Type B pancreatic cell (in vitro differentiated cells): Measurements from ENCODE around the gene TCP11L1. TPM values are rescaled to one million over a fixed set of nuclear protein-coding genes. Genes with fewer than 3 reads are reported as not detected.
"Not testable (repeated sequence)": the region's sequence is repeated elsewhere in the genome, so short reads cannot be mapped to it uniquely, and the experiment has no call there.

Source experiments
- DNase-seq: peaks from one replicate; pipeline ENCODE4 v3.0.0; 2021; ENCODE audit warnings: mixed read lengths; ENCODE audit not compliant: unreplicated experiment; ENCODE audit errors: extremely low spot score
- H3K27ac Mint-ChIP-seq: 2 replicates; pipeline ENCODE4 v1.8.0; 2021; ENCODE audit warnings: mild to moderate bottlenecking, mixed read lengths
- H3K27me3 Mint-ChIP-seq: 2 replicates; pipeline ENCODE4 v1.8.0; 2021; ENCODE audit warnings: mixed read lengths
- H3K36me3 Mint-ChIP-seq: 2 replicates; pipeline ENCODE4 v1.8.0; 2021; ENCODE audit warnings: mixed read lengths
- H3K4me1 Mint-ChIP-seq: one replicate; pipeline ENCODE4 v1.8.0; 2021; ENCODE audit warnings: mixed read lengths; ENCODE audit not compliant: unreplicated experiment
- H3K4me3 Mint-ChIP-seq: 2 replicates; pipeline ENCODE4 v1.8.0; 2021; ENCODE audit warnings: mild to moderate bottlenecking, mixed read lengths
- H3K9me3 Mint-ChIP-seq: 2 replicates; pipeline ENCODE4 v1.8.0; 2021; ENCODE audit warnings: mixed read lengths
- total RNA-seq: library from RNA; stranded (reverse); gene quantifications from 2 replicates; pipeline ENCODE4 v1.2.1, GENCODE V29; 2021; ENCODE audit warnings: low replicate concordance
- TF ChIP-seq, protein P1 (sequence below): fragments of 200-600 bp; sonication (generic); conservative IDR thresholded peaks from 2 replicates; pipeline ENCODE4 v1.5.0; 2021; ENCODE audit warnings: antibody characterized with exemption, mild to moderate bottlenecking

TCP11L1 gene
- total RNA-seq, 1 donor from 2014 or later: 17.0 TPM

- TF ChIP-seq, protein P1, sequence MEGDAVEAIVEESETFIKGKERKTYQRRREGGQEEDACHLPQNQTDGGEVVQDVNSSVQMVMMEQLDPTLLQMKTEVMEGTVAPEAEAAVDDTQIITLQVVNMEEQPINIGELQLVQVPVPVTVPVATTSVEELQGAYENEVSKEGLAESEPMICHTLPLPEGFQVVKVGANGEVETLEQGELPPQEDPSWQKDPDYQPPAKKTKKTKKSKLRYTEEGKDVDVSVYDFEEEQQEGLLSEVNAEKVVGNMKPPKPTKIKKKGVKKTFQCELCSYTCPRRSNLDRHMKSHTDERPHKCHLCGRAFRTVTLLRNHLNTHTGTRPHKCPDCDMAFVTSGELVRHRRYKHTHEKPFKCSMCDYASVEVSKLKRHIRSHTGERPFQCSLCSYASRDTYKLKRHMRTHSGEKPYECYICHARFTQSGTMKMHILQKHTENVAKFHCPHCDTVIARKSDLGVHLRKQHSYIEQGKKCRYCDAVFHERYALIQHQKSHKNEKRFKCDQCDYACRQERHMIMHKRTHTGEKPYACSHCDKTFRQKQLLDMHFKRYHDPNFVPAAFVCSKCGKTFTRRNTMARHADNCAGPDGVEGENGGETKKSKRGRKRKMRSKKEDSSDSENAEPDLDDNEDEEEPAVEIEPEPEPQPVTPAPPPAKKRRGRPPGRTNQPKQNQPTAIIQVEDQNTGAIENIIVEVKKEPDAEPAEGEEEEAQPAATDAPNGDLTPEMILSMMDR: no peak
- no peaks in the 10 kb centered on the region for H3K9me3 Mint-ChIP-seq
- peaks cover 32% of the 10 kb centered on the region for H3K36me3 Mint-ChIP-seq
- no peak for DNase-seq
- H3K4me3 Mint-ChIP-seq: no peak overlapping the region
- no peaks in the 10 kb centered on the region for H3K27me3 Mint-ChIP-seq
- peaks cover 5% of the 10 kb centered on the region for H3K4me1 Mint-ChIP-seq
- H3K27ac Mint-ChIP-seq: no peak overlapping the region
Measured at GRCh38 chr11:33094157-33094556, 54.8 kb downstream of the TCP11L1 start.

DNA sequence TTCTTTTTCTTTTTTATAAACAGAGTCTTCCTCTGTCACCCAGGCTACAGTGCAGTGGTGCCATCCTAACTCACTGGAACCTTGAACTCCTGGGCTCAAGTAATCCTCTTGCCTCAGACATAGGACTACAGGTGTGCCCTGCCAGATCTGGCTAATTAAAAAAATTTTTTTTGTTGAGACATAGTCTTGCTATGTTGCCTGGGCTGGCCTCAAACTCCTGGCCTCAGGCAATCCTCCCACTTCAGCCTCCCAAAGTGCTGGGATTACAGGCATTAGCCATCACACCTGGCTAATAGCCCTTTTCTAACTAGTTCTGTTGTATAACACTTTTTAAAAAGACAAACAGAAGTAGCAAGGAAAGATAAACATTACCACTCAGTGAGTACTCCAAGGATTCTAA lies 64.5 kb downstream of the TCP11L1 start:
- H3K4me1 Mint-ChIP-seq: no peaks in the 10 kb centered on the region
- no peak overlapping the region for H3K4me3 Mint-ChIP-seq
- no peak for DNase-seq
- no peaks in the 10 kb centered on the region for H3K9me3 Mint-ChIP-seq
- no peak overlapping the region for H3K27ac Mint-ChIP-seq
- TF ChIP-seq, protein P1: no peak
- H3K36me3 Mint-ChIP-seq: peaks cover 15% of the 10 kb centered on the region
- H3K27me3 Mint-ChIP-seq: no peaks in the 10 kb centered on the region

DNA sequence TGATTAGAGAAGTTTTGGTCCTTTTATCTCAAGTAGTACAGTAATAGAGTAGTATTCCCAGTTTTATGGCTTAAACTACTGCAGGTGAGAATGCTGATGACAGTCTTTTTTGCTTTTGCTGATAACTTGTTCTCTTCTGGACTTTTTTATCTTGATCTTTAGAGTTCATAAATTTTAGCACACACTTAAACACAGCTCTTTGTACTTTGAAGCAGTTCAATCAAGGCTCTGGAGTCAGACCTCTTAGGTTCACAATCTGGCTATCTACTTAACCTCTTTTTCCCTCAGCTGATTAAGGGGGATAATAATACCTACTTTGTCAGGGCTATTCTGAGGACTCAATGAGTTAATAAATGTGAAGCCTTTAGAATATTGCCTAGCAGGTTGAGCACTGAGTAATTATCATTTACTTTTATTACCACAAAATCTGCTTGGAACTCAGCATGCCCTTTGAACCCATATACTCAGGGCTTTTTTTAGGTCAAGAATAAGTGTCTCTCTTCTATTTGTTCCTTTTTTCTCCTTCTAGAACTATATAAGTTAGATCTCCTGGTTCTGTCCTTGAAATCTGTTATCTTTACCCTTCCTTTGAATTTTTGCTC lies 70.0 kb downstream of the TCP11L1 start:
- Mint-ChIP-seq H3K36me3 (no peaks in the 10 kb centered on the region), H3K27ac (no peak overlapping the region), H3K9me3 (no peaks in the 10 kb centered on the region), H3K4me3 (no peak overlapping the region), H3K4me1 (no peaks in the 10 kb centered on the region), H3K27me3 (no peaks in the 10 kb centered on the region)
- no peak for DNase-seq
- TF ChIP-seq, protein P1: no peak

DNA sequence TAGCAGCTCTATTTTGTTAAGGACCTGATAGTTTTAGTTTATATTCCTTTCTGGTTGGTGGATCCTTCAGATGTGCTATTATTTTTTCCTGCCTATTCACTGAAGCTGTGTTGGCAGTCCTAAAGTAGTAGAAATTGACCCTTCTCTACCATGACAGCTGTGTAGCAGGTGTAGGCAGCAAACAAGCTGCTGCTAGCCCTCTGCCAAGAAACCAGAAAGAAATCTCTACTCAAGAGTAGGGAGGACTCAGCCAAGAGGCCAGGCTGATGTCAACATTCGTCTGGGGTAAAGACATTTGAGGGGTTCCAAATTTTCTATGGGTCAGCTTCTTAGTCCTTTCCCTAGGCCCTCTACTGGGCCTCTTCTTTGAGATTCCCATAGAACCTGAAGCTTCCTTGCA lies 70.7 kb downstream of the TCP11L1 start:
- TF ChIP-seq, protein P1: no peak
- H3K4me3 Mint-ChIP-seq: no peak overlapping the region
- H3K36me3 Mint-ChIP-seq: no peaks in the 10 kb centered on the region
- no peaks in the 10 kb centered on the region for H3K27me3 Mint-ChIP-seq
- no peak overlapping the region for H3K27ac Mint-ChIP-seq
- DNase-seq: no peak
- H3K4me1 Mint-ChIP-seq: no peaks in the 10 kb centered on the region
- no peaks in the 10 kb centered on the region for H3K9me3 Mint-ChIP-seq

DNA sequence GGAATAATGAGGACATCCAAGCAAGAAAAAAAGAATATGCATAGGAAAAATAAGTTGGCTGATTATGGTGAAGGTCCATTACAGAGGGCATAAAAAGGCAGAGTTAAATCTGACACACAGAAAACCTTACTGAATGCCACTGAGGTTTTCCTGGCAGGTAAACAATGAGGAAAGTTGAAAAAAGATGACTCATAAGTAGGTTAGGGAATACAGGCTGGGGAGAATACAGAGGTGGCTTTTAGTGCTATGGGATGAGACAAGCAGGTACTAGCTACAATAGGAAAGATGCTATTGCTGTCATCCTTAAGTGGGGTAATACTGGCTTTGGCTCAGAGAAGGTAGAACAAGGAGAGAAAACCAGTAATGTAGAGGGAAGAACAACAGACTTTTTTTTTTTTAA lies 77.2 kb downstream of the TCP11L1 start:
- H3K36me3 Mint-ChIP-seq: no peaks in the 10 kb centered on the region
- H3K4me1 Mint-ChIP-seq: no peaks in the 10 kb centered on the region
- H3K4me3 Mint-ChIP-seq: no peak overlapping the region
- H3K9me3 Mint-ChIP-seq: no peaks in the 10 kb centered on the region
- no peaks in the 10 kb centered on the region for H3K27me3 Mint-ChIP-seq
- TF ChIP-seq, protein P1: no peak
- H3K27ac Mint-ChIP-seq: no peak overlapping the region
- no peak for DNase-seq

GRCh38 chr11:33122696-33123095 lies 83.3 kb downstream of the TCP11L1 start:
- H3K27me3 Mint-ChIP-seq, H3K27ac Mint-ChIP-seq, H3K4me3 Mint-ChIP-seq, H3K9me3 Mint-ChIP-seq, DNase-seq, H3K4me1 Mint-ChIP-seq, H3K36me3 Mint-ChIP-seq: not testable (repeated sequence)

Other genes starting within 250 kb of the TCP11L1 start
- gene CCDC73, start 244.9 kb upstream of the TCP11L1 start, total RNA-seq: 0.07 TPM in 1 of 2 replicates, not detected in the other
- gene PRRG4, start 209.6 kb upstream of the TCP11L1 start, total RNA-seq: 6.0 and 18.8 TPM in 2 replicates
- gene QSER1, start 146.8 kb upstream of the TCP11L1 start, total RNA-seq: 29.4 and 54.4 TPM in 2 replicates
- 3.7 and 6.6 TPM in 2 replicates for gene DEPDC7, start 23.7 kb upstream of the TCP11L1 start, total RNA-seq
- gene CSTF3, start 121.9 kb downstream of the TCP11L1 start, total RNA-seq: 35.8 and 49.4 TPM in 2 replicates
- gene HIPK3, start 217.8 kb downstream of the TCP11L1 start, total RNA-seq: 63.9 and 75.3 TPM in 2 replicates